Measurements from ENCODE around the gene CCL17. TPM values are rescaled to one million over a fixed set of nuclear protein-coding genes. Genes with fewer than 3 reads are reported as not detected.

The CCL17 gene
- polyA plus RNA-seq (2013, experiment 1 of 2) = not detected
- polyA plus RNA-seq (2013, experiment 2 of 2) = not detected

DNA sequence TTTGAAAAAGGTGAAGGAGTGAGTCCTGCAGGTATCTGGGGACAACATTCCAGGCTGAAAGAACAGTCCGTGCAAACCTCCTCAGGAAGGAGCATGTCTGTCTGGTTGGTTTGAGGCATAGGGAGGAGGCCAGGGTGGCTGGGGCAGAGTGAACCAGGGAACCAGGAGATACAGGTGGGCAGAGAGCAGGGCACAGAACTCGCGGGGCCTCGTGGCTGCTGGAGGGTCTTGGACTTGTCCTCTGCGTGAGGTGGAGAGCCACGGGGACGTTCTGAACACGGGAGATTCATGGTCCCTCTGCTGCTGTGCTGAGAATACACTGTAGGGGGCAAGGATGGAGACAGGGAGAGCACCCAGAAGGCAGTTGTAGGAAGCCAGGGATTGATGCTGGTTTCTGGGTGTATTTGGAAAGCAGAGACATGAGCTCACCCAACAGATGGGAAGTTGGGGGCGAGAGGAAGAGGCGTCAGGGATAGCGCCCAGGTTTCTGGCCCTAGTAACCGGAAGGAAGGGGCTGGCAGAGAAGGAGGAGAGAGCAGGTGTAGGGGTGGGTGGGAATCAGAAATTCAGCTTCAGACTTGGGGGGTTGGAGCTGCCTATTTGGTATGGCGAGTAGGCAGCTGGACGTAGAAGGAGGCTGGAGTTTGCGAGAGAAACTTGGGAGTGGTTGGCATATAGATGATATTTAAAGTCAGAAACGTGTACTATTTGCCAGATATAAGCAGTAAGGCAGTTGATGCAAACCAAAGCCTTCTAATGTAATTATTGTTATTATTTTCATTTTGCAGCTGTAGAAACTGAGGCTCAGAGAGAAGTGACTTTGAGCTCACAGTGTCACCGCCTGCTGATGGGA, at the start of gene CCL17:
CCL17 (plus strand) TSS at position 803 of the 853 bp plus-strand sequence. CDS start 9,166 bp downstream, outside the sequence.
- no peak within 1 kb of the TSS for H3K18ac ChIP-seq (ENCODE audit: low read length)
- H3K36me3 ChIP-seq (ENCODE audit: control insufficient read depth, insufficient read depth, low read length) = no peaks in the 10 kb centered on the region
- H3K4me1 ChIP-seq (ENCODE audit: control insufficient read depth, low read depth, low read length) = no peaks in the 10 kb centered on the region
- H4K5ac ChIP-seq (ENCODE audit: low read length) = no peak within 1 kb of the TSS
- H2BK120ac ChIP-seq (ENCODE audit: low read depth, low read length) = no peak within 1 kb of the TSS
- H3K56ac ChIP-seq (ENCODE audit: low read length) = no peak within 1 kb of the TSS
- no peak within 1 kb of the TSS for H4K8ac ChIP-seq (ENCODE audit: low read depth, low read length)
- no peaks in the 10 kb centered on the region for H3K27me3 ChIP-seq (ENCODE audit: insufficient read depth, low read length, poor library complexity)
- no CpG with 5 or more reads among the region's 17 CpGs for WGBS (ENCODE audit: extremely low coverage, insufficient coverage, low lambda C conversion rate)
- H3K27ac ChIP-seq (ENCODE audit: low read depth, low read length) = no peak within 1 kb of the TSS
- no peak for DNase-seq
- H3K9ac ChIP-seq (ENCODE audit: low read length) = no peak within 1 kb of the TSS
- H2BK5ac ChIP-seq (ENCODE audit: low read length) = no peak within 1 kb of the TSS
- no peak within 1 kb of the TSS for H3K4ac ChIP-seq (ENCODE audit: low read depth, low read length)
- H3K79me1 ChIP-seq (ENCODE audit: low read length) = no peaks in the 10 kb centered on the region
- no peak within 1 kb of the TSS for H3K4me3 ChIP-seq (ENCODE audit: low read length)
- H3K4me2 ChIP-seq (ENCODE audit: low read length) = no peak within 1 kb of the TSS
- H3K23ac ChIP-seq (ENCODE audit: low read length) = no peak within 1 kb of the TSS
- H2BK15ac ChIP-seq (replicated peaks; ENCODE audit: low read depth) = no peak within 1 kb of the TSS
- no peak within 1 kb of the TSS for H2AK5ac ChIP-seq (ENCODE audit: low read length)
- H3K79me2 ChIP-seq (ENCODE audit: control insufficient read depth, insufficient read depth, low read length) = no peaks in the 10 kb centered on the region

DNA sequence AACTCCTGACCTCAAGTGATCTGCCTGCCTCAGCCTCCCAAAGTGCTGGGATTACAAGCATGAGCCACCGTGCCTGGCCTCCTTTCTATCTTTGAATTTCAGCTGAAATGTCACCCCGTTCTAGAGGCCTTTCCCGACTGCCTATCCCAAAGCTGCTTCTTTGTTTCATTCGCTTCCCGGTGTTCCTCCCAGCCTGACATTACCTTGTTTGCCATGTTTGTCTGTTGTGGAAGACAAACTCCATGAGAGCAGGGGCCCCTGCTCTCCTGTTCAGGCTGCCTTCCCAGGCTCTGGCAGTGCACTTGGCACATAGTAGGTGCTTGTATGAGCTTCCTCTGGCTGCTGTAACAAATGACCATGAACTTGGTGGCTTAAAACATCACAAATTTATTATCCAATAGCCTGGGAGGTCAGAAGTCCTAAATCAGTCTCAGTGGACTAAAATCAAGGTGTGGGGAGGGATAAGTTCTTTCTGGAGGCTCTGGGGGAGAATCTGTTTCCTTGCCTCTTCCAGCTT, 48.6 kb upstream of the CCL17 start:
- H3K4me3 ChIP-seq (ENCODE audit: low read length) = no peak overlapping the region
- H3K79me1 ChIP-seq (ENCODE audit: low read length) = no peaks in the 10 kb centered on the region
- H2AK5ac ChIP-seq (ENCODE audit: low read length) = no peak overlapping the region
- H3K56ac ChIP-seq (ENCODE audit: low read length) = no peak overlapping the region
- no peak overlapping the region for H3K18ac ChIP-seq (ENCODE audit: low read length)
- H2BK5ac ChIP-seq (ENCODE audit: low read length) = no peak overlapping the region
- no peaks in the 10 kb centered on the region for H3K36me3 ChIP-seq (ENCODE audit: control insufficient read depth, insufficient read depth, low read length)
- no peaks in the 10 kb centered on the region for H3K79me2 ChIP-seq (ENCODE audit: control insufficient read depth, insufficient read depth, low read length)
- H3K27me3 ChIP-seq (ENCODE audit: insufficient read depth, low read length, poor library complexity) = no peaks in the 10 kb centered on the region
- H3K23ac ChIP-seq (ENCODE audit: low read length) = no peak overlapping the region
- DNase-seq = no peak
- H3K4me2 ChIP-seq (ENCODE audit: low read length) = no peak overlapping the region
- no peak overlapping the region for H3K4ac ChIP-seq (ENCODE audit: low read depth, low read length)
- no peaks in the 10 kb centered on the region for H3K4me1 ChIP-seq (ENCODE audit: control insufficient read depth, low read depth, low read length)
- no peak overlapping the region for H3K9ac ChIP-seq (ENCODE audit: low read length)
- no peak overlapping the region for H2BK120ac ChIP-seq (ENCODE audit: low read depth, low read length)
- no CpG with 5 or more reads among the region's 5 CpGs for WGBS (ENCODE audit: extremely low coverage, insufficient coverage, low lambda C conversion rate)
- H4K5ac ChIP-seq (ENCODE audit: low read length) = no peak overlapping the region
- H3K27ac ChIP-seq (ENCODE audit: low read depth, low read length) = no peak overlapping the region
- H2BK15ac ChIP-seq (replicated peaks; ENCODE audit: low read depth) = no peak overlapping the region
- H4K8ac ChIP-seq (ENCODE audit: low read depth, low read length) = no peak overlapping the region

GRCh38 chr16:57356547-57356946, 48.0 kb upstream of the CCL17 start:
- WGBS (ENCODE audit: extremely low coverage, insufficient coverage, low lambda C conversion rate) = no CpG with 5 or more reads among the region's 4 CpGs
- Histone ChIP-seq H2BK120ac (ENCODE audit: low read depth, low read length) (no peak overlapping the region), H3K4me1 (ENCODE audit: control insufficient read depth, low read depth, low read length) (no peaks in the 10 kb centered on the region), H3K23ac (ENCODE audit: low read length) (no peak overlapping the region), H3K27ac (ENCODE audit: low read depth, low read length) (no peak overlapping the region), H3K4ac (ENCODE audit: low read depth, low read length) (no peak overlapping the region), H3K79me1 (ENCODE audit: low read length) (no peaks in the 10 kb centered on the region), H2AK5ac (ENCODE audit: low read length) (no peak overlapping the region), H3K36me3 (ENCODE audit: control insufficient read depth, insufficient read depth, low read length) (no peaks in the 10 kb centered on the region), H3K4me3 (ENCODE audit: low read length) (no peak overlapping the region), H4K8ac (ENCODE audit: low read depth, low read length) (no peak overlapping the region), H3K4me2 (ENCODE audit: low read length) (no peak overlapping the region), H3K27me3 (ENCODE audit: insufficient read depth, low read length, poor library complexity) (no peaks in the 10 kb centered on the region), H3K56ac (ENCODE audit: low read length) (no peak overlapping the region), H2BK15ac (replicated peaks; ENCODE audit: low read depth) (no peak overlapping the region), H2BK5ac (ENCODE audit: low read length) (no peak overlapping the region), H4K5ac (ENCODE audit: low read length) (no peak overlapping the region), H3K18ac (ENCODE audit: low read length) (no peak overlapping the region), H3K79me2 (ENCODE audit: control insufficient read depth, insufficient read depth, low read length) (no peaks in the 10 kb centered on the region), H3K9ac (ENCODE audit: low read length) (no peak overlapping the region)
- DNase-seq = no peak

- Histone ChIP-seq H3K36me3 (ENCODE audit: control insufficient read depth, insufficient read depth, low read length) (no peaks in the 10 kb centered on the region), H3K27me3 (ENCODE audit: insufficient read depth, low read length, poor library complexity) (no peaks in the 10 kb centered on the region), H3K18ac (ENCODE audit: low read length) (no peak overlapping the region), H2AK5ac (ENCODE audit: low read length) (no peak overlapping the region), H3K4me2 (ENCODE audit: low read length) (no peak overlapping the region), H3K79me1 (ENCODE audit: low read length) (no peaks in the 10 kb centered on the region), H3K9ac (ENCODE audit: low read length) (no peak overlapping the region), H4K8ac (ENCODE audit: low read depth, low read length) (no peak overlapping the region), H3K56ac (ENCODE audit: low read length) (no peak overlapping the region), H3K4me1 (ENCODE audit: control insufficient read depth, low read depth, low read length) (no peaks in the 10 kb centered on the region), H2BK15ac (replicated peaks; ENCODE audit: low read depth) (no peak overlapping the region), H3K4me3 (ENCODE audit: low read length) (no peak overlapping the region), H3K23ac (ENCODE audit: low read length) (no peak overlapping the region), H2BK120ac (ENCODE audit: low read depth, low read length) (no peak overlapping the region), H4K5ac (ENCODE audit: low read length) (no peak overlapping the region), H3K4ac (ENCODE audit: low read depth, low read length) (no peak overlapping the region), H3K27ac (ENCODE audit: low read depth, low read length) (no peak overlapping the region), H2BK5ac (ENCODE audit: low read length) (no peak overlapping the region), H3K79me2 (ENCODE audit: control insufficient read depth, insufficient read depth, low read length) (no peaks in the 10 kb centered on the region)
- WGBS (ENCODE audit: extremely low coverage, insufficient coverage, low lambda C conversion rate) = no CpG with 5 or more reads among the region's 9 CpGs
- DNase-seq = no peak
These were observed 47.1 kb upstream of the CCL17 start for GRCh38 chr16:57357330-57358085.

- no peak overlapping the region for H3K4ac ChIP-seq (ENCODE audit: low read depth, low read length)
- H3K79me1 ChIP-seq (ENCODE audit: low read length) = no peaks in the 10 kb centered on the region
- H2BK5ac ChIP-seq (ENCODE audit: low read length) = no peak overlapping the region
- no peaks in the 10 kb centered on the region for H3K4me1 ChIP-seq (ENCODE audit: control insufficient read depth, low read depth, low read length)
- no peak overlapping the region for H4K5ac ChIP-seq (ENCODE audit: low read length)
- no peaks in the 10 kb centered on the region for H3K36me3 ChIP-seq (ENCODE audit: control insufficient read depth, insufficient read depth, low read length)
- H3K79me2 ChIP-seq (ENCODE audit: control insufficient read depth, insufficient read depth, low read length) = no peaks in the 10 kb centered on the region
- H3K27ac ChIP-seq (ENCODE audit: low read depth, low read length) = no peak overlapping the region
- no peak overlapping the region for H3K18ac ChIP-seq (ENCODE audit: low read length)
- H3K56ac ChIP-seq (ENCODE audit: low read length) = no peak overlapping the region
- no peak overlapping the region for H4K8ac ChIP-seq (ENCODE audit: low read depth, low read length)
- DNase-seq = no peak
- no peak overlapping the region for H3K23ac ChIP-seq (ENCODE audit: low read length)
- no peak overlapping the region for H2AK5ac ChIP-seq (ENCODE audit: low read length)
- H2BK120ac ChIP-seq (ENCODE audit: low read depth, low read length) = no peak overlapping the region
- no CpG with 5 or more reads among the region's 7 CpGs for WGBS (ENCODE audit: extremely low coverage, insufficient coverage, low lambda C conversion rate)
- no peak overlapping the region for H3K9ac ChIP-seq (ENCODE audit: low read length)
- no peaks in the 10 kb centered on the region for H3K27me3 ChIP-seq (ENCODE audit: insufficient read depth, low read length, poor library complexity)
- H2BK15ac ChIP-seq (replicated peaks; ENCODE audit: low read depth) = no peak overlapping the region
- no peak overlapping the region for H3K4me2 ChIP-seq (ENCODE audit: low read length)
- no peak overlapping the region for H3K4me3 ChIP-seq (ENCODE audit: low read length)
These were observed 46.5 kb upstream of the CCL17 start for GRCh38 chr16:57358086-57358420.
